GM18951 (cell line): ENCODE results near the gene R3HDM2.
"Not testable (repeated sequence)": the region's sequence is repeated elsewhere in the genome, so short reads cannot be mapped to it uniquely, and the experiment has no call there.

ENCODE experiments used
- POLR2A ChIP-seq: IDR thresholded peaks from 4 replicates; pipeline ENCODE4 v1.6.1; 2011; ENCODE audit warnings: mild to moderate bottlenecking; ENCODE audit not compliant: insufficient read length, insufficient read depth; ENCODE audit errors: extremely low read depth
- in situ Hi-C: fragments of 300-500 bp; cut with MboI; formaldehyde crosslinking; loops from one replicate; pipeline ENCODE4 v1.12.0; 2022; ENCODE audit warnings: low sequenced_read_pairs, mixed read lengths, inconsistent platforms; ENCODE audit not compliant: unreplicated experiment

Gene R3HDM2

GRCh38 chr12:57435293-57435692 lies 4.5 kb upstream of the R3HDM2 start:
- no peak for TF ChIP-seq POLR2A
- in situ Hi-C loops = no loop called here

GRCh38 chr12:57434517-57435223 lies 3.8 kb upstream of the R3HDM2 start, which contains the start of gene INHBC:
Gene INHBC (plus strand): TSS chr12:57434784. CDS start chr12:57434887, 103 bp downstream.
- in situ Hi-C loops = no loop called here
- TF ChIP-seq POLR2A = no peak

- no peak for TF ChIP-seq POLR2A
- in situ Hi-C loops = no loop called here
These were observed 2.5 kb upstream of the R3HDM2 start for GRCh38 chr12:57433370-57433769.

GRCh38 chr12:57431654-57432188 lies 878 bp upstream of the R3HDM2 start:
- in situ Hi-C loops = no loop called here
- no peak for TF ChIP-seq POLR2A

GRCh38 chr12:57430112-57430930 lies 522 bp downstream of the R3HDM2 start:
- TF ChIP-seq POLR2A = no peak
- in situ Hi-C loops = no loop called here

GRCh38 chr12:57429473-57430111 lies 1.3 kb downstream of the R3HDM2 start:
- in situ Hi-C loops = no loop called here

GRCh38 chr12:57428965-57429364 lies 1.9 kb downstream of the R3HDM2 start:
- in situ Hi-C loops = no loop called here
- TF ChIP-seq POLR2A = no peak

More at GRCh38 chr12:57429473-57430111, 1.3 kb downstream of the R3HDM2 start:
- no peak for TF ChIP-seq POLR2A

GRCh38 chr12:57426948-57427347 lies 3.9 kb downstream of the R3HDM2 start:
- in situ Hi-C loops = not testable (repeated sequence)

GRCh38 chr12:57420482-57420881 lies 10.4 kb downstream of the R3HDM2 start:
- TF ChIP-seq POLR2A = no peak
- in situ Hi-C loops = no loop called here

GRCh38 chr12:57419495-57419894 lies 11.3 kb downstream of the R3HDM2 start:
- in situ Hi-C loops = no loop called here
- TF ChIP-seq POLR2A = no peak

- in situ Hi-C loops = no loop called here
These were observed 12.6 kb downstream of the R3HDM2 start for GRCh38 chr12:57418255-57418654.

GRCh38 chr12:57416039-57416996 lies 14.5 kb downstream of the R3HDM2 start:
- in situ Hi-C loops = no loop called here
- TF ChIP-seq POLR2A = no peak

More at GRCh38 chr12:57418255-57418654, 12.6 kb downstream of the R3HDM2 start:
- no peak for TF ChIP-seq POLR2A
